Activated T-helper 1 cell treated with anti-CD3 and anti-CD28 coated beads, Interleukin-2, amount 50 U/mL, for 16 hours (primary cell): Measurements from ENCODE around the gene WIPF3.

Experiments used
- DNase-seq, 2 donors: peaks; one replicate each; pipeline ENCODE4 v3.0.0-alpha.2; 2020; ENCODE audit warnings: low read depth in 1 of 2, low spot score in 1 of 2

The WIPF3 gene

DNA sequence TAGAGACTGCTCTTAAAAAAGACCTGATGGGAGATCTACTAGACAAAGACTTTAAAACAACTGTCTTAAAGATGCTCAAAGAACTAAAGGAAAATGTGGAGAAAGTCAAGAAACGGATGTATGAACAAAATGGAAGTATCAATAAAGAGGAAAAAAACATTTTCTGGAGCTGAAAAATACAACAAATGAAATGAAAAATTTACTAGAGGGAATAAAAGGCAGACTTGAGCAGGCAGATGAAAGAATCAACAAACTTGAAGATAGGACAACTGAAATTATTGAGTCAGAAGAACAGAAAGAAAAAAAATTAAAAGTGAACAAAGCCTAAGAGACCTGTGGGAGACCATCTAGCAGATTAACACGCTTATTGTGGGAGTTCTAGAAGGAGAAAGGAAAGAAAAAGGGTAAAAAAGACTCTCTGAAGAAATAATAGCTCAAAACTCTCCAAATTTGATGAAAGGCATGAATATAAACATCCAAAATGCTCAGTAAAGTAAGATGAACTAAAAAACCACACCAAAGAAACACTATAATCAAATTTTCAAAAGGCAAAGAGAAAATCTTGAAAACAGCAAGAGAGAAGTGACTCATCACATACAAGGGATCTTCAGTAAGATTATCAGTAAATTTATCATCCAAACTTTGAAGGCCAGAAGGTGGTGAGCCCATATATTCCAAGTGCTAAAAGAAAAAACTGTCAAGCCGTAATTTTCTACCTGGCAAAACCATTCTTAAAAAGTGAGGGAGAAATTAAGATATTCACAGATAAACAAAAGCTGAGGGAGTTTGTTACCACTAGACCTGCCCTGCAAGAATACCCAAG is 100.1 kb downstream of the WIPF3 start:
- DNase-seq: no peak

- DNase-seq: no peak
Measured at GRCh38 chr7:29914180-29914579, 107.9 kb downstream of the WIPF3 start.

GRCh38 chr7:29915481-29916215 is 109.3 kb downstream of the WIPF3 start:
- DNase-seq: no peak

- DNase-seq: no peak
Measured at GRCh38 chr7:29917641-29918040, 111.3 kb downstream of the WIPF3 start.

DNA sequence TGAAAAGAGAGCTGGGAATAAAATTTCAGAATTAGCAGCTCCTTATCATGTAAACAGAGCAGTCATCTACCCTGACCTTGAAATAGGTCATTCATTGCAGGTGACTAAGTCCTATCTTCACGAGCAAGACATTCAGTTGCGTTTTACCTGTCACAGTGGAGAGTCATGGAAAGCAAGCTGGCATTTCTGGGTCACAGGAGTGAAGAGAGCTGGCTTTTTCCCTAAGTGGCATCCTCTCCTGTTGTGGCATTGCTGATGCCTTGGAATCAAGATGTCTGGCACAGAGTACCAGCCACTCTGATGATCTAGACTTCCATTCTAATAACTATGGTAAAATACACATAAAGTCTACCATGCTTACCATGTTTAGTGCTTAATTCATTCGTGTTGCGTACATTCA is 112.5 kb downstream of the WIPF3 start:
- no peak for DNase-seq

GRCh38 chr7:29919790-29920189 is 113.5 kb downstream of the WIPF3 start:
- DNase-seq: no peak

DNA sequence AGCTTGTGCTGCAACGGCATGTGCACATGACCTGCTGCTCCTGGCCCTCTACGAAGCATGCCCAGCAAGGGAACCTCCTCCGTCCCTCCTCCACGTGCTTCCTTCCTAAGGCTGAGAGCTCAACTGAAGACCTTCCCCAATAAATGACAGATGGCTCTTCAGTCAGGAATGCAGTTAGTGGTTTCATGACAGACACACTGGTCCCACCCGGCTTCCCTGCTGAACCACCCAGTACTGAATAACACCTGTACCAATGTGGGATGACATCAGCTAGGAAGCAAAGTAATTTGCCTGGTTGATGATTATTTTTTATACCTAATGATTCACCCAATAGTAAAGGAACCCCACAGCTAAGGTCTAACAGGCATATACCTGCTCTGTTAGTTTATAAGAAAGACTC is 114.2 kb downstream of the WIPF3 start:
- DNase-seq: no peak

- DNase-seq: no peak
Measured at GRCh38 chr7:29921404-29922010, 115.2 kb downstream of the WIPF3 start.

DNA sequence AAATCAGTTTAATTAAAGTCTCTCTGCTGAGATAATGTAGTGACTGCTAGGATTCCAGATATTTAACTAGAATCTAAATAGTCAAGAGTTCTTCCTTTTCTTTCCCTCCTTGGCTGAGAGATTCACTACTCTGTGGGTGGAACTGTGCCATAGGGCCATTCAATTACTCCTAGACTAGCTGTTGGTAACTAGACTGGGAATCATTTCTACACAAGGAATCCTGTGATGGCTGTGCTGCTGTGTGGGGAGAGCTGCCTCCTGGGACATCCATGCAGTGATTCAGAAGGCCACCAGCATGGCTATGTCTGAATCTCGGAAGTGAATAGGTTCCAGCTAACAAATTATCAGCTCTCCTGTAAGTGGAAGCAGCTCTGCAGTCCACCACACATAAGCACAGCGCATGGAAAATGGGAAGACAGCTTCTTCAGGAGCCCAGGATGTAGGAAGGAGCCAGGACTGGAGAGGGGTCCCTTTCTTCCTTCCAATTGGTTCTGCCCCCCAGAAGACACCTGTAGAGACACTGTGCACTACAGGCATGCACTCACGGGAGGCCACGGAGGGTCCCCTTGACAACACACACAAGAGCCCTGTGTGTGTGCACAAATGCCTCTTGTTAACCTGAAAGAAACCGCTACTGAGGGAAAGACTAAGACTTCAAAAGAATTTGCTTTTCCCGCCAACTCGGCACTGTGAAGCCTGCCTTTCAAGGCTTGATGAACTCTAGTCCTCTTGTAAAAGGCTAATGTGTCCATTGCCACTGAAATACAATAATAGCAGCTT is 116.8 kb downstream of the WIPF3 start:
- no peak for DNase-seq

GRCh38 chr7:29924006-29924405 is 117.7 kb downstream of the WIPF3 start:
- no peak for DNase-seq

DNA sequence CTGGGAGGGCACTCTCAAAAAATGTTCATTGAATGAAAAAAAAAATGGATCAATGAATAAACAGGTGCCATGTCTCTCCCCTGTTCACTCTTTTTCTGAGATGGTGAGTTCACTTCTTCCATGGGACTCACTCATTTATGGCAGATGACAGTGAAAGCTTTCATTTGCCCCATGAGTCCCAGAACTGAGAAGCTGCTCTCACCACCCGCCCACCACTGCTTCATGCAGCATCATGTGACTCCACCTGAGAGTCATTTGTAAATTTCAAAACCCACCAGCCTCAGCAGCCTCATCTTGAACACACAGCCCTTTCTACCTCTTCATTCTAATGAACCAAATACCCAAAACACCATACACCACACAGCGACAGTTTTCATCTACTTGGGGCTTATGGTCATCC is 118.4 kb downstream of the WIPF3 start:
- no peak for DNase-seq

DNA sequence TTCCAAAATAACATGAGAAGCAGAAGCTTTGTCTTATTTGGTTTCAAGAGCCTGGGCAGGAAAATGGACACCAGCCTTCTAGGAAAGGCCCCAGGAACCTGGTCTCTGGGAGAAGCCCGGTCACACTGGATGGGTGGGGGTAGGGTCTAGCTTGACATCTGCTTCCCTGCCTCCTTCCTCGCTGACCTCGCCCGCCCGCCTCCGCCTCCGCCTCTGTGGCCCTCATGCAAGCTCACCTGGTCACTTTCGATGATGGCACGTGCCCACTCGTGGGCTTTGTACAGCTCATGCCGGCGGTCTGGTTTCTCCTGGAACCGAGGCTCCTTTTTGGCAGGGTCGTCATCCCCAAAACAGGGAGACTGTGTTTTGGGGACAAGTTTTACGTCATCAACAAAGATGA is 119.9 kb downstream of the WIPF3 start:
- DNase-seq: no peak

DNA sequence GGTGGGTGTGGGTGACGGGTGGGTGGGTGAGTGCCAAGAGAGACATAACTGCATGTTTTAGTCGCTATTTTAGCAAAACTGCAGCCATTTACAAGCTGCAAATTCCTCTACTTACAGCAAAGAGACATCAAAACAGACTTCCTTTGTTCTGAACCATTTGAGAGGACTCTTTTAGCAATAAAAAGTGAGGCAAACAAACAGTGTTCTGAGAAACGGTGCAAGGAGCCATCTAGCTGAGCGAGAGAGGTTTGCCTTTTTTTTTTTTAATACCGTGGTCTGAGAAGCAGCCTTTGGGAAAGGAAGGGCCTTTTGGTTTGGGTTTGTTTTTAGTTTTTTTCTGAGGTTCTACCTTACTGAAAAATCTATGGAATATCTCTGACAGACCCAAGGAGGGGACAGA is 120.4 kb downstream of the WIPF3 start:
- no peak for DNase-seq

DNA sequence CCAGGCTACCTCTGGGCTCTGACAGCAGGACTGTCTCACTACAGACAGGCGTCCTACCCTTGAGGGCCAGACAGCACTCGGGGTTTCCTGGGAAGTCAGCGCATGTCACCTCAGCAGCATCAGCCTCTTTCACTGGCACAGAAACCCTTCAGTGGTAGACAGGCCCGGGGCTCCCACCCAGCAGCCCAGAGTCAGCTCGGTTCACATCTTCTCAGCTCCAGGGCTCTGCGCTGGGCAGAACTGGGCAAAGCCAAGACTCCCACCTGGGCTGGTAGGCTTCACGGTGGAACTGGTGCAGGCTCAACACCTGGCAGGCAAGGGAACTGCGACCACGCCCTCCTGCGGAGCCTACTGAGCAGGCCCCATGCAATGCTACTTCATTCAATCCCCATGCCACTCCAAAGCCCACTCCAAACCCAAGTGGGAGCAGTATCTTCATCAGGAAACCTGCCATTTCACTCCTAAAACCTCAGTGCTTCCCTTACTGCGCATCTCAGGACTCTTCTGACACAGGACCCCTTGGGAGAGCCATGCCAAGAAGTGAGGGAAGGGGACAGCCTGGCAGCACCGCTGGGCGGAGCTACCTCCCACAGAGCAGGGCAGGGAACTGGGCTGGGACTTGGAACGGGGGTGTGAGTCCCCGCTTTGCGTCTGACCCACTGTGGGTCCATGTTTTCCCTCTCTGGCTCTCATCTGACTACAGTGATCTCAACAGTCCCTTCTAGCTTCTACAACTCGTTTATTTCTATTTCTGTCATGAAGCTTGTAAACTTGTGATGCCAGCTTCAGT is 122.9 kb downstream of the WIPF3 start:
- DNase-seq: no peak

DNA sequence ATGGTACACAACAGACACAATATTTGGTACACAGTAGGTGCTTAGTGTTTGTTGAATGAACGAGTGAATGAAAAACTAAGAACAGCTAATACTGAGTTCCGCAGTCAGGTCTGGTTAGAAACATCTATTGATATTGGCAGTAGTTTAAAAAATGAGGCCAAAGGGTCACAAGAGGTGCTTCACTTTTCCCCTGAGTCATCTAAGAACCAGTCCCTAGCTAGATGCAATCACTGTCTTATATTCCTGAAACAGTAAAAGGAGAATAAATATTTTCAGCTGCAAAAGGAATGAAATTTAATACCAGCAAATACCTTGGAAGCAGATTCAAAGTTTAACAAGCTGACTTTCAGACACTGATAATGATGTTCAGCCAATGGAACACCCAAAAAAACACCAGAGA is 128.8 kb downstream of the WIPF3 start:
- no peak for DNase-seq

DNA sequence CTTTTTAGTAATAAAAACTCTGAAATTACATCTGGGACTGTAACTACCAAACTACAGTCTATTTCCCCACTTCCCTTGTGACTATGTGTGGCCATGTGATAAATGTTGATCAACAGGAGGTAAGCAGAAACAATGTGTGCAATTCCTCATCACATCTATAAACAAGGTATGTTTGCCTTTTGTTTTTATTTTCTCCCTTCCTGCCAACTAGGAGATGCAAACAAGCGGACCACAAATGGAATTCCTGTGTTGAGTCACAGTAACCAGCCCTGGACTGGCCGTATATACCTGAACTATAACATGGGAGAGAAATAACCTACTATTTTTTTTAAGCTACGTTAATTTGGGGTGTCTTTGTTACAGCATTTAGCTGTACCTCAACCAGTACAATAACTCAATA is 130.8 kb downstream of the WIPF3 start:
- DNase-seq: no peak

GRCh38 chr7:29940199-29940598 is 133.9 kb downstream of the WIPF3 start:
- no peak for DNase-seq

DNA sequence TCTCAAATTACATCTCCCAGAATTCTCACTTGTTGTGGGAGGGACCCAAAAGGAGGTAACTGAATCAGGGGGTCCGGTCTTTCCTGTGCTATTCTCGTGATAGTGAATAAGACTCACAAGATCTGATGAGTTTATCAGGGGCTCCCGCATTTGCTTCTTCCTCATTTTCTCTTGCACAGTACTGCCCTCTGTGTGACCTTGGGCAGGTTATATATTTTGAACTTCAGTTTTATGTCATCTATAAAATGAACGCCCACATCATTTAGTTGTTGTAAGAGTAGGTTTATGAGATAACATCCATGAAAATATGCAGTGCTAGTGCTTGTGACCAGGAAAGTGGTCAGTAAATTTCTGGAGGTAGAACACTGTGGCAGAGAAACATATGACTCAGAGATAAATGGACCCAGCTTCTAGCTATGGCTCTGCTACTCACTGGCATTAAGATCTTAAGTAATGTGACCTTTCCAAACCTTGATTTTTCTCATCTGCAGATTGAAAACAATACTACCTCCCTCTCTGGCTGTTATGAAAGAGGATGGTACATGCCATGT is 139.0 kb downstream of the WIPF3 start:
- no peak for DNase-seq

GRCh38 chr7:29946428-29947186 is 140.3 kb downstream of the WIPF3 start:
- no peak for DNase-seq

GRCh38 chr7:29948587-29948986 is 142.3 kb downstream of the WIPF3 start:
- DNase-seq: no peak
